Activated naive CD4-positive, alpha-beta T cell treated with anti-CD3 and anti-CD28 coated beads, Interleukin-2, amount 50 U/mL, for 72 hours (primary cell): Measurements from ENCODE around the gene ADAM17. TPM values are rescaled to one million over a fixed set of nuclear protein-coding genes. Genes with fewer than 3 reads are reported as not detected.
"Not testable (repeated sequence)": the region's sequence is repeated elsewhere in the genome, so short reads cannot be mapped to it uniquely, and the experiment has no call there.

Experiments
- ATAC-seq, 2 donors: fragments of 150-1000 bp; cut with Tn5 transposase; 2 replicates each; pipeline ENCODE4 v1.10.0; 2021; ENCODE audit warnings: mild to moderate bottlenecking in 2 of 2, moderate library complexity in 2 of 2
- DNase-seq, 2 donors: peaks; one replicate each; pipeline ENCODE4 v3.0.0; 2021 to 2022; ENCODE audit warnings: low spot score in 2 of 2
- H3K27ac Mint-ChIP-seq, 2 donors: one replicate each; pipeline ENCODE4 v1.8.0; 2022; ENCODE audit warnings: mild to moderate bottlenecking in 2 of 2, mixed read lengths in 2 of 2
- H3K36me3 Mint-ChIP-seq, 2 donors: one replicate each; pipeline ENCODE4 v1.8.0; 2022; ENCODE audit warnings: mixed read lengths in 2 of 2
- H3K9me3 Mint-ChIP-seq, 2 donors: one replicate each; pipeline ENCODE4 v1.8.0; 2022; ENCODE audit warnings: mixed read lengths in 2 of 2
- total RNA-seq, 2 donors: library from RNA; stranded (reverse); gene quantifications; one replicate each; pipeline ENCODE4 v1.2.3, GENCODE V29; 2022

ADAM17 gene
- total RNA-seq, 2 donors from 2014 or later = 14.4 to 36.5 TPM

DNA sequence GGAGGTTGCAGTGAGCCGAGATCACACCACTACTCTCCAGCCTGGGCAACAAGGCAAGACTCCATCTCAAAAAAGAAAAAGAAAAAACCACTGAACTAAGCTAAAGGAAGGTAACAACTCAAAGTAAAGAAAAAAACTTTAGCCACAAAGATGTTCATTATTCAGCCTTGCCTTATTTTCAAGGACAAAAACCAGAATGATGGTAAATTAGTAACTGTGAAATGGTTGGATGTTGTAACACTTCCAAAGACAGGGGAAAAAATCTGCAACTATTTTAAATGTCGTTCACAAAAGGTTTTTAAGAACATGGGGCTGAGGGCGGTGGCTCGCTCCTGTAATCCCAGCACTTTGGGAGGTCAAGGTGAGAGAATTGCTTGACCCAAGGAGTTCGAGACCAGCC, 10.1 kb downstream of the ADAM17 start:
- Mint-ChIP-seq H3K27ac (no peak overlapping the region), H3K36me3 (no peaks in the 10 kb centered on the region), H3K9me3 (no peaks in the 10 kb centered on the region)
- DNase-seq (no peak), ATAC-seq (no peak)

GRCh38 chr2:9543557-9543956, 12.1 kb downstream of the ADAM17 start:
- DNase-seq (no peak), ATAC-seq (no peak)
- H3K27ac Mint-ChIP-seq = no peak overlapping the region
- H3K36me3 Mint-ChIP-seq = no peaks in the 10 kb centered on the region
- no peaks in the 10 kb centered on the region for H3K9me3 Mint-ChIP-seq

DNA sequence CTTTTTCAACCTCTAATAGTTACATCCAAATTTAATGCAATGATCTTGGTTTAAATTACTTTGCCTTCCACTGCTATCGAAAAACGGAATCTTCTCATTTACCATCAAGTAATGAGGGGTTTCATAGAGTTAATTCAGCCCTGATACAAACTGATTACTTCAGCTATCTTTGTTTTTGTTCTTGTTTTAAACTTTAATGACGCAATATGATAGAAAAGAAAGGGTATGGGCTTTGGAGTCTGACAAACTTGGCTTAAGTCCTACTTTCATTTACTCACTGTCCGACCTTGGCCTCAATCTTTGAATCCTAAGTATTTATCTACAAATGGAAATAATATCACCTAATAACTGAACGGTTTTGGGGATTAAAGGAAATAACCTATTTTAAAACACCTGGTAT, 16.1 kb downstream of the ADAM17 start:
- no peaks in the 10 kb centered on the region for H3K9me3 Mint-ChIP-seq
- H3K27ac Mint-ChIP-seq = no peak overlapping the region
- DNase-seq (no peak), ATAC-seq (no peak)
- no peaks in the 10 kb centered on the region for H3K36me3 Mint-ChIP-seq

GRCh38 chr2:9538000-9538507, 17.6 kb downstream of the ADAM17 start:
- Mint-ChIP-seq H3K36me3 (no peaks in the 10 kb centered on the region), H3K27ac (no peak overlapping the region), H3K9me3 (no peaks in the 10 kb centered on the region)
- peak in 1 of 2 donors; percentile 29 for ATAC-seq
- DNase-seq = no peak

- ATAC-seq (no peak), DNase-seq (no peak)
- H3K27ac Mint-ChIP-seq = no peak overlapping the region
- H3K36me3 Mint-ChIP-seq = no peaks in the 10 kb centered on the region
- no peaks in the 10 kb centered on the region for H3K9me3 Mint-ChIP-seq
These were observed 19.1 kb downstream of the ADAM17 start for GRCh38 chr2:9536504-9536903.

DNA sequence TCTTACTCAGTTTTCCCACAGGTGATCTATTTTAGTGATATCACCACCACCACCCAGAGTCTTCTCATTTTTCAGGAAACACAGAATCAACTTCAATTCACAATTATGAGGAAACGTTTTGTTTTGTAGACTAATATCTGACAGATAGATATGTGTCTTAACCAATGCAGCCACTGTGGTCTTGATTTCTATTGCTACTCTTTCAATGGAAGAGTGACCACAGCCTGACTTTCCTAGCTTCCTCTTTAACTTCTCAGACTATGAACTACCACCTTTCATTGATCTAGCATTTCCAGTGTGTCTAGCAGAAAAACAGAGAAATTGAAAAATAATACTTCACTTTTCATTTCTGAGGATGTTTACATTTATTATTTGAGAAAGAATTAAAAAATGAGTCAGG, 20.5 kb downstream of the ADAM17 start:
- no peak for ATAC-seq
- H3K27ac Mint-ChIP-seq = no peak overlapping the region
- no peaks in the 10 kb centered on the region for H3K9me3 Mint-ChIP-seq
- no peaks in the 10 kb centered on the region for H3K36me3 Mint-ChIP-seq
- no peak for DNase-seq

DNA sequence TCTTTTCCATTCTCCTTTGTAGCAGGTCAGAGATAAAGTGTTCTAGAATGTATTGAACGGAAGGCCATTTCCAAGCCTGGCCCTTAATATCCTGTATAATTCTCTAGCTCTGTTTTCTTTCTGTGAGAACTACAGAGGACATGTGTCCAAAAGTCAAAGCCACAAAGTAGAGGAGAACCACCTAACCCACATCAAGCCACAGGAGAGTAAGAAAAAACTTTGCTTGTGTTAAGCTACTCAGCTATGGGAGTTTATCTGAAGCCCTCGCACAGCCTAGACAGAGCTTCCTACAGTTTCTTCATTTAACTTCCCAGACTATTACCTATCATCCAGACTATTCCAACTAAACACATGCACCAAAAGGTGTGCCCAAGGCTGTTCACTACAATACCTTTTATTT, 22.0 kb downstream of the ADAM17 start:
- Mint-ChIP-seq H3K9me3 (no peaks in the 10 kb centered on the region), H3K27ac (no peak overlapping the region), H3K36me3 (no peaks in the 10 kb centered on the region)
- ATAC-seq (no peak), DNase-seq (no peak)

GRCh38 chr2:9532421-9532820, 23.2 kb downstream of the ADAM17 start:
- DNase-seq = no peak
- H3K9me3 Mint-ChIP-seq = no peaks in the 10 kb centered on the region
- H3K36me3 Mint-ChIP-seq = no peaks in the 10 kb centered on the region
- no peak overlapping the region for H3K27ac Mint-ChIP-seq
- no peak for ATAC-seq

- ATAC-seq (no peak), DNase-seq (no peak)
- peaks cover 0 to 10% of the 10 kb centered on the region in 2 donors for H3K36me3 Mint-ChIP-seq
- H3K9me3 Mint-ChIP-seq = no peaks in the 10 kb centered on the region
- H3K27ac Mint-ChIP-seq = no peak overlapping the region
These were observed 27.4 kb downstream of the ADAM17 start for GRCh38 chr2:9527995-9528787.

DNA sequence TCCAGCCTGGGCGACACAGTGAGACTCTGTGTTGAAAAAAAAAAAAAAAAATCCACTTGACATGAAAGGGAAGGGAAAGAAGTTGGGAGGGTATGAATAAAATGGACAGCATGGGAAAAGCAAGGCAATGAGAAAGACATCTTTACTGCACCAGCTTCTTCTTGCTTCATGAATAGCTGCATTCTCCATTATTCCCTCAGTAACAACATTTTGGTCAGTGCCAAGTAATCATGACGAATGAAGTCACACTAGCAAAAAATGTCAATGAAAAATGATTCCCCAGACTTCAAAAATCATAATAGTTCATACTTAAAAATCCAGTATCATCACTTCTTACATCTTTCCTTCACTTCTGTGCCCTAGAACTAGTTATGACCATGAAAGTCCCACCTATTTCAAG, 30.4 kb downstream of the ADAM17 start:
- ATAC-seq (no peak), DNase-seq (no peak)
- peak overlapping the region in 1 of 2 donors; percentile 32 for H3K27ac Mint-ChIP-seq
- peaks cover 0 to 10% of the 10 kb centered on the region in 2 donors for H3K36me3 Mint-ChIP-seq
- no peaks in the 10 kb centered on the region for H3K9me3 Mint-ChIP-seq

GRCh38 chr2:9524291-9524690, 31.3 kb downstream of the ADAM17 start:
- DNase-seq = no peak
- H3K36me3 Mint-ChIP-seq = peaks cover 4 to 10% of the 10 kb centered on the region in 2 donors
- ATAC-seq = no peak
- H3K27ac Mint-ChIP-seq = peak overlapping the region in 1 of 2 donors; percentile 16
- no peaks in the 10 kb centered on the region for H3K9me3 Mint-ChIP-seq

DNA sequence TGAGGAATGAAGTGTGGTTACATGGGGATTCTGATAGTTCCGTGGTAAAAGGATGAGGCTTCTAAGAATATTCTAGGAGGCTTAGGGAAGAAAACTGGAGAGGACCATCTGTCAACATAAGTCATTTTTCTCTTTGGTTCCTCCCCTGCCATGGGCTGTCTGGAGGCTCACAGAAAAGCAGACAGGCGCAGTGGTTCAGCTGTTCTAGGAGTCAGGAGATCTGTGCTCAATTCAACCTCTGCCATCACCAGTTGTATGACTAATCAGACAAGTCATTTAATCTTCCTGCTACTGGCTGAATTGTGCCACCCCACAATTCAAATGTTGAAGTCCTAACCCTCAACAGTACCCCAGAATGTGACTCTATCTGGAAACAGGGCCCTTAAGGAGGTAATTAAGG, 36.4 kb downstream of the ADAM17 start:
- Mint-ChIP-seq H3K27ac (peak overlapping the region; percentile 33 to 46), H3K9me3 (no peaks in the 10 kb centered on the region), H3K36me3 (peaks cover 6 to 22% of the 10 kb centered on the region in 2 donors)
- DNase-seq (no peak), ATAC-seq (peak in 1 of 2 donors; percentile 45)

- DNase-seq = no peak
These were observed 36.9 kb downstream of the ADAM17 start for GRCh38 chr2:9518780-9519179.

GRCh38 chr2:9518163-9518562, 37.5 kb downstream of the ADAM17 start:
- ATAC-seq (no peak), DNase-seq (no peak)
- Mint-ChIP-seq H3K27ac (no peak overlapping the region), H3K9me3 (no peaks in the 10 kb centered on the region), H3K36me3 (peaks cover 6 to 27% of the 10 kb centered on the region in 2 donors)

More at GRCh38 chr2:9518780-9519179, 36.9 kb downstream of the ADAM17 start:
- ATAC-seq = no peak
- Mint-ChIP-seq H3K36me3 (peaks cover 6 to 22% of the 10 kb centered on the region in 2 donors), H3K27ac (peak overlapping the region in 1 of 2 donors; percentile 74), H3K9me3 (no peaks in the 10 kb centered on the region)

DNA sequence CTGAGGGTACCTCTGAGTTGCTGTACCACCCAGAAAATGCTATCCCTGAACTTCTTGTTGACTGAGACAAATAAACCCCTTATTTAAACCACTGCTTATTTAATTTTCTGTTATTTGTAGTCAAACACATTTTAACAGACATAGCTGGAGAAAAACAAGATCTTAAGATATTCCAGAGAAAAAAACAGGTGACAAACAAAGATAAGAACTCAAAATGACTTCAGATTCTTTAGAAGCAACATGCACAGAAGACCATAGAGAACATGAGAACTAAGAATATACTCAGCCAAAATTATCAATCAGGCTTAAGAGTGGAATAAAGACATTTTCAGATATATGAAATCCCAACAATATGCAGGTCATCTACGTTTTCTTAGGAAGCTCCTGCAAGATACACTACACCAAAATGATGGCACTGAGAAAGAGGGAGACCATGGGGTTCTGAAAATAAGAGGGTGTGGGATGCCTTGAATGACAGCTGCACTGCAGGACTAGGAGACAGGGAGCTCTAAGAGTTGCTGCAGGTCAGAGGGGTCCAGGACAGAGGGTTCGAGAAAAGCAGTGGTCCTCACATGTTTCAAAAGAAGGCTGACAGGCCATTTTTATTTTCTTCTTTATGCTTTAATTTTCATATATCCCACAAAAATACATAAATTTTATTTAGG, 38.4 kb downstream of the ADAM17 start:
- ATAC-seq = no peak
- peak overlapping the region in 1 of 2 donors; percentile 22 for H3K27ac Mint-ChIP-seq
- peaks cover 6 to 28% of the 10 kb centered on the region in 2 donors for H3K36me3 Mint-ChIP-seq
- no peak for DNase-seq
- no peaks in the 10 kb centered on the region for H3K9me3 Mint-ChIP-seq

DNA sequence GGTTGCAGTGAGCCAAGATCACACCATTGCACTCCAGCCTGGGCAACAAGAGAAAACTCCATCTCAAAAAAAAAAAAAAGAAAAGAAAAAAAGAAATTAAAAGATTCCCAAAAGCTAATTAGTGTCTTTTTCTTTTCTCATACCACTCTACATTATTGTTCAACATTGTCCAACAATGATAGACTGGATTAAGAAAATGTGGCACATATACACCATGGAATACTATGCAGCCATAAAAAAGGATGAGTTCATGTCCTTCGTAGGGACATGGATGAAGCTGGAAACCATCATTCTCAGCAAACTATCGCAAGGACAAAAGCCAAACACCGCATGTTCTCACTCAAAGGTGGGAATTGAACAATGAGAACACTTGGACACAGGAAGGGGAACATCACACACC, 41.7 kb downstream of the ADAM17 start:
- peaks cover 6 to 23% of the 10 kb centered on the region in 2 donors for H3K36me3 Mint-ChIP-seq

GRCh38 chr2:9508931-9509330, 46.7 kb downstream of the ADAM17 start:
- H3K9me3 Mint-ChIP-seq = no peaks in the 10 kb centered on the region
- peaks cover 0 to 6% of the 10 kb centered on the region in 2 donors for H3K36me3 Mint-ChIP-seq
- ATAC-seq (no peak), DNase-seq (no peak)
- H3K27ac Mint-ChIP-seq = no peak overlapping the region

More for the DNA sequence above, 41.7 kb downstream of the ADAM17 start:
- not testable (repeated sequence) for DNase-seq, H3K27ac Mint-ChIP-seq, ATAC-seq, H3K9me3 Mint-ChIP-seq
